Measurements from ENCODE around the gene WNT2. TPM values are rescaled to one million over a fixed set of nuclear protein-coding genes. Genes with fewer than 3 reads are reported as not detected.

Gene WNT2
- total RNA-seq: under 1 TPM in 2 of 4 donors, not detected in 2; 0.68 to 0.99 TPM

DNA sequence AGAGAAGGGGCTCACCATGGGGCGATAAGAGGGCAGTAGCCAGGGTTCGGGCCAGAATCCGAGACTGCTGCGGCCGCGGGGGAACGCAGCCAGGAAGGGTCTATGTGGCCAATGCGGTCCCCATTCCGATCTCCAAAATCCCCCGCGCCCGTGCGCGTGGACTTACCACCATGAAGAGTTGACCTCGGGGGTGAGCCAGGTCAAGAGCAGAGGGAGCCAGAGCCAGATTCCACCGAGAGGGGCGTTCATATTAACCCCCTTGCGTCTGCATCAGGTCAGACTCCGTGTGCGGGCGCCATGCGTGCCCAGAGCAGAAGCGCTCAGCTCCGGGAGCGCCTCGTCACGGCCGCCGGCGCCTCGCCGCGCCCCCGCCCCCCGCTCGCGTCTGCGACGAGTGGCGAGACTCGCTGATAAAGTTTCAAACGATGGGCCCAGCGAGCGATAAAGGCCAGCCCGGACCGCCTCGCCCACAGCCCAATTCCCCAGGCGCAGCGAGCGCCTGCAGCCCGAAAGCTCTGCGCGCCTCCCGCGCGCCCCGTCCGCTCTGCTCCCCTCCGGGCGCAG, at the start of gene WNT2:
Gene WNT2, minus strand, starts transcription at position 318 of the 564 bp plus-strand sequence. Its CDS starts 69 bp downstream, at position 249.
- H3K4me1 ChIP-seq: peaks cover 28% of the 10 kb centered on the region
- H3K27me3 ChIP-seq: peaks cover 36% of the 10 kb centered on the region
- DNase-seq (ENCODE audit: low spot score in 2 of 2): no peak
- H3K27ac ChIP-seq: peak within 1 kb of the TSS; percentile 7
- WGBS: 4% methylated on average over 26 of the region's 60 CpGs
- TF ChIP-seq, protein P1, sequence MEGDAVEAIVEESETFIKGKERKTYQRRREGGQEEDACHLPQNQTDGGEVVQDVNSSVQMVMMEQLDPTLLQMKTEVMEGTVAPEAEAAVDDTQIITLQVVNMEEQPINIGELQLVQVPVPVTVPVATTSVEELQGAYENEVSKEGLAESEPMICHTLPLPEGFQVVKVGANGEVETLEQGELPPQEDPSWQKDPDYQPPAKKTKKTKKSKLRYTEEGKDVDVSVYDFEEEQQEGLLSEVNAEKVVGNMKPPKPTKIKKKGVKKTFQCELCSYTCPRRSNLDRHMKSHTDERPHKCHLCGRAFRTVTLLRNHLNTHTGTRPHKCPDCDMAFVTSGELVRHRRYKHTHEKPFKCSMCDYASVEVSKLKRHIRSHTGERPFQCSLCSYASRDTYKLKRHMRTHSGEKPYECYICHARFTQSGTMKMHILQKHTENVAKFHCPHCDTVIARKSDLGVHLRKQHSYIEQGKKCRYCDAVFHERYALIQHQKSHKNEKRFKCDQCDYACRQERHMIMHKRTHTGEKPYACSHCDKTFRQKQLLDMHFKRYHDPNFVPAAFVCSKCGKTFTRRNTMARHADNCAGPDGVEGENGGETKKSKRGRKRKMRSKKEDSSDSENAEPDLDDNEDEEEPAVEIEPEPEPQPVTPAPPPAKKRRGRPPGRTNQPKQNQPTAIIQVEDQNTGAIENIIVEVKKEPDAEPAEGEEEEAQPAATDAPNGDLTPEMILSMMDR (IDR thresholded peaks at IDR 0.05): no peak
- TF ChIP-seq POLR2AphosphoS5 (IDR thresholded peaks at IDR 0.05) (no peak), POLR2A (IDR thresholded peaks at IDR 0.05) (no peak), EP300 (IDR thresholded peaks at IDR 0.05) (no peak)
- H3K36me3 ChIP-seq: no peaks in the 10 kb centered on the region
- H3K9me3 ChIP-seq: no peaks in the 10 kb centered on the region
- H3K4me3 ChIP-seq: peak within 1 kb of the TSS; percentile 52

DNA sequence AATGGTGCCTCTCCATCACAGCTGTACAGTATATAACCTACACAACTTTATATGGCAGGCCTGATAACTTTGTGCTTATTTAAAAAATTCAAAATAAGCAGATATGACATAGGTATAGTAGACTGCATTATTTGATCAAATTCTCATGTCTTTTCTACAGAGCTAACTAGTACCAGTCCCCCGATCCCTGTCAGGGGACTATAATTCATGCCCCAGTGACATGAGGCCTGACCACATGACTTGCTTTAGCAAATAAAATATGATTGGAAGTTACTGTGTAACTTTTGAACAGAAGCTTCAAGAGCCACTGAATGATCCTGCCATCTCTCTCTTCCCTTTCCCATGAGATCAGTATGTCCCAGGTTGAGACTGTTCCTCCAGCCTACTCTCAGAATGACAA, 49.2 kb upstream of the WNT2 start:
- WGBS: 81% methylated on average over 1 of the region's 1 CpG
- no peak for DNase-seq (ENCODE audit: low spot score in 2 of 2)
- H3K4me3 ChIP-seq: no peak overlapping the region
- no peaks in the 10 kb centered on the region for H3K4me1 ChIP-seq
- H3K27ac ChIP-seq: no peak overlapping the region
- no peaks in the 10 kb centered on the region for H3K36me3 ChIP-seq
- H3K27me3 ChIP-seq: peaks cover 3% of the 10 kb centered on the region
- TF ChIP-seq EP300 (IDR thresholded peaks at IDR 0.05): no peak
- no peaks in the 10 kb centered on the region for H3K9me3 ChIP-seq

DNA sequence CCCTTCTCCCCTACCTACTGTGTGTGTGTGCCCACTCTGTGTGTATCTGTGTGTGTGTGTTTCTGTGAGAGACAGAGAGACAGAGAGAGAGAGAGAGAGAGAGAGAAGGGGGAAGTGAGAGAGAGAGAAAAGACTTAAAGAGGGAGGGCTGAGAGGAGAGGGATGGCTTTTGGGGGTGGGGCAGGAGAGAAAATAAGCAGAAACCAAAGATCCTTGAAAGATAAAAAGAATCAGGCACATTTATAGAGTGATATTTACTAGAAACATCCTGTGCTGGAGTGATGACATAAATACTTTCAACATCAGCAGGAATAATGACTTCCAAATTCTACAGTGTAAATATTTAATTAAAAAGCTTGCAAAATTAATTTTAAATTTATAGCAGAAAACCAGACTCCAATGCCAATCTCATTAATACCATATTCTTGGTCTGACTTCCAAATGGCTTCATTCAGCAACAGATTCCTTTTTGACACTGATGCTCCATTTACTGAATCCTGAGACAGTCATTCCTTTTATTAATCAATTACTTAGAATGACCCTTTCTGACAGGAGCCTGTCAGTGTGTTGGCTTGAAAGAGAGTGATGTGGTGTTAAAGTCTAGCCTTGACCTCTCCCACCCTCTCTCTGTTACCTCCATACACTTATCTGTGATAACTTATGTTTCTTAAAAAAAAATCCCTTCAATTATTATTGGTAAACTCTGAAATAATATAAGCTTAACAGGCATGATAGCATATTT, 41.7 kb upstream of the WNT2 start:
- no peak for DNase-seq (ENCODE audit: low spot score in 2 of 2)
- Histone ChIP-seq H3K27ac (no peak overlapping the region), H3K27me3 (peaks cover 3% of the 10 kb centered on the region), H3K4me3 (no peak overlapping the region), H3K9me3 (no peaks in the 10 kb centered on the region), H3K36me3 (no peaks in the 10 kb centered on the region), H3K4me1 (no peaks in the 10 kb centered on the region)
- TF ChIP-seq POLR2A (IDR thresholded peaks at IDR 0.05) (no peak), POLR2AphosphoS5 (IDR thresholded peaks at IDR 0.05) (no peak)
- TF ChIP-seq, protein P1 (IDR thresholded peaks at IDR 0.05): no peak

DNA sequence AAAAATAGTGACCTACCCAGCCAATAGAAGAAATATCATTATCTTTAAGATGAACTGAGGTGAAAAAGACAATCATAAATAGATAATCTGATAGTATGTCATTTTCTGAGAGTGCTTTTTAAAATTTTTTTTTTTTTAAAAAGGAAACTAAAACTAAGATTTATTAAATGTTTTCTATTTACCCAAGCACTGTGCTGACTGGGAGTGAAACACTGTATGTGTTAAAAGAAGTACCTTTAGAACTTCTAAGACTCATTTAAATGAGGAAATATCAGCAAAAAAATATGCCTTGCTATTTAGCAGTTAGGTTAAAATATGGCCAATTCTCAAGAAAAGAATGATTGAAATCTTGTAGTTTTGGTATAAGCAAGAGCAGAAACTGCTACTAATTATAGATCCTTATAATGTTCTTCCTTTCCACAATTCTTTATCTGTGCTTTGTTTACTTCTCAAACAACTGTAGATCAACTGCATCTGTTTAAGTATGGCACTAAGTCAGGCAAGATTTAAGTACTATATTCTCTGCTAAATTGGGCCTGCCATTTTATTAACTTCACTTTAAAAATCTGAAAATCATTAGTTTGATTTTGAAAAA, 39.5 kb upstream of the WNT2 start:
- no peak overlapping the region for H3K4me3 ChIP-seq
- H3K36me3 ChIP-seq: no peaks in the 10 kb centered on the region
- no peak overlapping the region for H3K27ac ChIP-seq
- H3K27me3 ChIP-seq: no peaks in the 10 kb centered on the region
- TF ChIP-seq POLR2AphosphoS5 (IDR thresholded peaks at IDR 0.05): no peak
- TF ChIP-seq, protein P1 (IDR thresholded peaks at IDR 0.05): no peak
- no peak for TF ChIP-seq POLR2A (IDR thresholded peaks at IDR 0.05)
- TF ChIP-seq EP300 (IDR thresholded peaks at IDR 0.05): no peak
- no peak for DNase-seq (ENCODE audit: low spot score in 2 of 2)
- H3K4me1 ChIP-seq: no peaks in the 10 kb centered on the region
- no peaks in the 10 kb centered on the region for H3K9me3 ChIP-seq

DNA sequence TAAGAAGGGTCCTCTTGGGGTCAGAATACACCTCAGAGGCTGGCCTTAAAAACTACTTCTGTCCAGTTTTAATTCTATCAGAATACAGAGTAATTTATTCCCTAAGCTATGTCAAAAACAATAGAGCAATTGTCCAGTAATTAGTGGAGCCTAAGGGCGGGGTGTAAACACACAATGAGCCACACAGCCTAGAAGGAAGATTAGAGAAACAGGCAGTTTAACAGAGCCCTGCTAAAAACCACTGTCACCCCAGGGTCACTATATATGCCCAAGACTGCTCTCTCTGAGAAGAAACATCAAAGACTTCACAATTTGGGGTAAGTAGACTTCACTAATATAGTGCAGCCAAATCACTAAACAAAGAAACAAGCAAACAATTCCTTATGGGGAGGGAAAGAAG, 27.2 kb upstream of the WNT2 start:
- no peak overlapping the region for H3K27ac ChIP-seq
- no peaks in the 10 kb centered on the region for H3K36me3 ChIP-seq
- TF ChIP-seq POLR2AphosphoS5 (IDR thresholded peaks at IDR 0.05) (no peak), EP300 (IDR thresholded peaks at IDR 0.05) (no peak), POLR2A (IDR thresholded peaks at IDR 0.05) (no peak)
- no peaks in the 10 kb centered on the region for H3K27me3 ChIP-seq
- WGBS: 84% methylated on average over 1 of the region's 1 CpG
- H3K4me1 ChIP-seq: no peaks in the 10 kb centered on the region
- H3K9me3 ChIP-seq: no peaks in the 10 kb centered on the region
- DNase-seq (ENCODE audit: low spot score in 2 of 2): no peak
- H3K4me3 ChIP-seq: no peak overlapping the region

DNA sequence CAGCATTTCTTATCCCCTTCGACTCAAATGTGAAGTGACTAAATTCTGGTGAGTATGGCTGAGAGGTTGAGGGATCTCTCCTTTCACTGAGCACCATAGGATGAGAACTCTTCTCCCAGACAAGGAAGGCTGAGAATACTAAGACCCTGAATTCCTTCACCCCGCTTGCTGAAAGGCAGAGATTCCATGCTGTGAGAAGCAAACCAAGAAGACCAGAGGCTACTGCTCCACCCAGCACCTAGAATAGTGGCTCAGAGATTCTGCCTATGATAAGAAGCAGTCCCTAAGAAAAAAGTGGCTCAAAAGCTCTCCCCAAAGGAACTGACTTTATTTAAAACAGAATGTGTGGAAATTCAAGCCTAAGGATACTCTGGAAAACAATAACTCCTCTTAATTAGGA, 26.7 kb upstream of the WNT2 start:
- no peak for TF ChIP-seq POLR2AphosphoS5 (IDR thresholded peaks at IDR 0.05)
- no peak for TF ChIP-seq EP300 (IDR thresholded peaks at IDR 0.05)
- TF ChIP-seq, protein P1 (IDR thresholded peaks at IDR 0.05): no peak
- no peak for TF ChIP-seq POLR2A (IDR thresholded peaks at IDR 0.05)
- Histone ChIP-seq H3K4me3 (no peak overlapping the region), H3K36me3 (no peaks in the 10 kb centered on the region), H3K27ac (no peak overlapping the region), H3K4me1 (no peaks in the 10 kb centered on the region), H3K27me3 (no peaks in the 10 kb centered on the region), H3K9me3 (no peaks in the 10 kb centered on the region)
- 97% methylated on average over 2 of the region's 2 CpGs for WGBS
- no peak for DNase-seq (ENCODE audit: low spot score in 2 of 2)

Data from suprapubic skin (tissue), 4 donors.